ENCODE measurements around the gene TSPAN3. TPM values are rescaled to one million over a fixed set of nuclear protein-coding genes. Genes with fewer than 3 reads are reported as not detected.

The TSPAN3 gene
- 355 and 417 TPM in 2 replicates for total RNA-seq (2014; rRNA removed)
- 146 TPM for polyA plus RNA-seq (2012)

DNA sequence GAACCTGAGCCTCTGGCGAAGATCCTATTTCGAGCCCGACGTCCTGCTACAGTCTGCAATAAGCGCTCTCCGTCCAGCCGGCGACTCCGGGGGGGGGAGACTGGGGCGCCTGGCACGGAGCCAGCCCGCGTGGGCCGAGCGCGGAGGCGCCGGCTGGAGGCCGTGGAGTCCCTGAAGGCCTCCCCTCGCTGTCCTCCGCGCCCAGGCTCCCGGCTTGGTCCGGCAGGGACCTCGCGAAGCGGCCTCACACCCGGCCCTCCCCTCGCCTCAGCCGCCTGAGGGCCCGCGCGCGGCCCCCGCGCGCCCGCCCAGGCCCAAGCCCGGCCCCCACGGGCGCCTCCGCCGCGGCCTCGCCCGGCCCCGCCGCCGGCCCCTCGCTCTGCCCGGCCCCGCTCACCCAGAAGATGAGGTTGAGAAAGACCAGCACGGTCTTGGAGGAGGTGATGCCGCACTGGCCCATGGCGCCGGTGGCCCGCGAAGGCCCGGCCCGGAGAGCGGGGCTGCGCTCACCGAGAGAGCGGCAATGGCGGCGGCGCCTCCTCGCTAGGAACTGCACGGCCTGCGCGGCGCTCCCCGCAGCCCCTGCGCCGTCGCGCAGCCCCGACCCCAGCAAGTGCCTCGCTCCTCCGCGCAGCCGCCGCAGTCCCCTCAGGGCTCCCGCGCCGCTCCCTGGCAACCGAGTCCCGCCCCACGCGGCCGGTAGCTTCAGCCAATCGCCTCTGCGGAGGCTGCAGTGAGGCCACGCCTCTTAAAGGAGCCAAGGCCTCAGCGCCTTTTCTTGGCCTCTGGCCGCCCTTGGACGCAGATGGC is at the start of gene TSPAN3:
Gene TSPAN3 (minus strand): TSS at position 615 of the 810 bp plus-strand sequence. CDS start 155 bp downstream, at position 460.
- peak; percentile 88 for DNase-seq (ENCODE audit: low read depth)

DNA sequence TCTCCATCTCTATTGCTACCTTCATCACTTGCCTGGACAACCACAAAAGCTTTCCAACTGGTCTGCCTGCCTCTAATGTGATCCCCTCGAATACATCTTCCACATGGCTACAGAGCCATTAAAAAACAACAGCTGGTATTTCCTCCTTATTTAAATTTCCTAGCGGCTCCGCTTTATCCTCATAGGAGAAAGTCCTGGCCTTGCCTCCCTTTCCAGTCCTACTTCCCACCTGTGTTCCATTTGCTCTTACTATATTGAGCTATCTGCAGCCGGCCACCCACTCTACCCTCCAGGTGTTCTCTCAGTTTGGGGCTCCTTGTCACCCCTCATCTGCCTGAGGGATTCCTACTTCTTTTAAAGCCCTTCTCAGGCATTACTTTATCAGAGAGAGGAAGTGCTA is 49.7 kb upstream of the TSPAN3 start:
- no peak for DNase-seq (ENCODE audit: low read depth)

DNA sequence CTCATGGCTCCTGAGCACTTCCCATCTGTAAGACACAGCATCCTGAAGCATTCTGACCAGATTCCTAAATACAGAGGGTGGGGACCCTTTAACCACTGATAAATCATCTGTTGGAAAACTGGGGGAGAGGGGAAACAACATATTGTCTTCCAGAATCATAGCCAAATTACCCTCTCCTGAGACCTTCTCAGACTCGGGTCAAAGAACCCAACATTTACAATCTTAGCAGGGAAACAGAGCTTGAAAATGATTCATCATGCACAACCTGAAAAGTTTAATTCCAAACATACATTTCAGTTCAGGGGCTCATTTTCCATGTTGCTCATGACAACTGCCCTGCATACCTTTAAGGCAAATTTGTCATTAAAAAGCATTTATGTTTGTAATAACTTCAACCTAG is 48.5 kb upstream of the TSPAN3 start:
- no peak for DNase-seq (ENCODE audit: low read depth)

DNA sequence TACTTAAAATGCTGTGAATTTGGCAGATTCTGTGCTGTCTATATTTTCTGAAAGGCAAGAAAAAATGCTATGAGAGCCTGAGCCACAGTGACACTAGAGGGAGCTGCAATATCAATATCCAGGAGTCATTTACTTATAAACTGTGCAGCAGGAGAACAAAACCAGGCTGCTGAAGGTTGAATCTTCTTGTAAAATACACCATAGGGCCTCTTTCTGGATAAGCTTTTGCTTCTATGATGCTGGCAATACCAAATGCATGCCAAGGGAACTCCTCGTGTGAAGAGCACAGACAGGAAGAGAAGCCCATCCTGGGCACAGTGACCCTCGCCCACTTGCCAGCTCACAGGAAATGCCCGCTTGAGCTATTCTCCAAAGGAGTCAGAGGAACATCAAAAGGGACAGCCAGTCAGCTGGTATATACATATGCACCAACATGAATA is 48.0 kb upstream of the TSPAN3 start:
- DNase-seq (ENCODE audit: low read depth): peak; percentile 76

DNA sequence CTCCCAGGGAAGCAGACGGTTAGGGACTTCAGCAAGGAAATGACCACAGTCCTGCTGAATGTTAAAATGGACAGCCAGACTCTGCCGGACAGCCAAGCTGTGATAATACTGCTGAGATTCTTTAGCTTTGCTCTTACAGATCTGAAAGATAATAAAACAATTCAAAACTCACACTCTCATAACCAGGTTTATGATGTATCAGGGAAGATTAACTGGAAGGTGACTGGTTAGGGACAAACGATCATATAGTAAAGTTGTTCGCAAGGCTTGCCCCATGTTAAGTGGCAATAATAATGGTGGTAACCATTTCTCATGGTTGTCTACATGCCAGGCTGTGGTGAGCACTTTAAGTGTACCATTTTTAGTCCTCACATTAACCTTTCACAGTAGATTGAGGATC is 44.3 kb upstream of the TSPAN3 start:
- no peak for DNase-seq (ENCODE audit: low read depth)

DNA sequence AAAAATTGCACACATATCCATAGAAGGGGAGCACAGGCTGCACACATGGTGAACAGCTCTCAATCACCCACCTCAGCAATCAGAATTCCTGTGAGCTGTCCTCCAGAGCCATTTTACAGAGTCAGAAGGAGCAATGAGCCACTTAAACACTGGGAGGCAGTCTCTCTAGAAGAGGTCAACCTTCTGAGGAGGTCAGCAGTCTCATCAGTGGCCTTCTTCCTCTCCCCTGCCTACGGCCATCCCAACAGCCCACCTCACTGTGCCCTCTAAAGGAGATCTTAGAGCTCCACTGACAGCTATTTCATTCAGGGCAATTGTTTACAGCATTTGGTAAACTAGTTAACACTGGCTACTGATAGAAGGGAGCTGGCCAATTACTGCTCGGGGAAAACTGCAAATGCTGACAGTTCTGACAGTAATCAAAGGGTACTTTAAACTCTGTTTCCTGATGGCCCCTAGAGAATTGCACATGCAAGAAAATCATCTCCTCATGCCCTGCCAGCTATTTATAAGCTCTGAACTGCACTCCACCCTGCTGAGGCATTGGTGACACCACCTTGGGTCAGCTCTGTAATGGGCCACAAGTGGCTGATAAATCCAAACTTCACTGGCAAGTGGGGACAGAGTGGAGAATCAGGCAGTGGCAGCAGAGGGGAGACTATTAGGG is 42.1 kb upstream of the TSPAN3 start:
- DNase-seq (ENCODE audit: low read depth): no peak

DNA sequence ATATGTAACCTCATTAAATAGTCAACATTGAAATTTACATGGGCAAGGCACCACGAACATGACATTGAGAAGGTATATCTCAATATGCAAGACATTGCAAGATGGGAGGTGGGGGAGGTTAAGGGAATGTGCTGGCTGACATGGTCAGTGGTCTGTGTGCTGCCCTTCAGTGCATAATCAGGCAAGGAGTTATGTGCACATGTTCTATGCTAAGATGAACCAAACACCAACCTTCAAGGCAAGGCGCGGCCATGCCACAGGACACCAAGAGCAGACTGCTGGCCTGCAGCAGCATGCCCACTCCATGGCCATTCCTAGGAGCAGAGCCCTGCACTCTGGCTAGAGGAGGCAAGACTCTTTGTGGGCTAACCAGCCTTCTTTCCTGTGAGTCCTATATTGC is 40.9 kb upstream of the TSPAN3 start:
- DNase-seq (ENCODE audit: low read depth): no peak

DNA sequence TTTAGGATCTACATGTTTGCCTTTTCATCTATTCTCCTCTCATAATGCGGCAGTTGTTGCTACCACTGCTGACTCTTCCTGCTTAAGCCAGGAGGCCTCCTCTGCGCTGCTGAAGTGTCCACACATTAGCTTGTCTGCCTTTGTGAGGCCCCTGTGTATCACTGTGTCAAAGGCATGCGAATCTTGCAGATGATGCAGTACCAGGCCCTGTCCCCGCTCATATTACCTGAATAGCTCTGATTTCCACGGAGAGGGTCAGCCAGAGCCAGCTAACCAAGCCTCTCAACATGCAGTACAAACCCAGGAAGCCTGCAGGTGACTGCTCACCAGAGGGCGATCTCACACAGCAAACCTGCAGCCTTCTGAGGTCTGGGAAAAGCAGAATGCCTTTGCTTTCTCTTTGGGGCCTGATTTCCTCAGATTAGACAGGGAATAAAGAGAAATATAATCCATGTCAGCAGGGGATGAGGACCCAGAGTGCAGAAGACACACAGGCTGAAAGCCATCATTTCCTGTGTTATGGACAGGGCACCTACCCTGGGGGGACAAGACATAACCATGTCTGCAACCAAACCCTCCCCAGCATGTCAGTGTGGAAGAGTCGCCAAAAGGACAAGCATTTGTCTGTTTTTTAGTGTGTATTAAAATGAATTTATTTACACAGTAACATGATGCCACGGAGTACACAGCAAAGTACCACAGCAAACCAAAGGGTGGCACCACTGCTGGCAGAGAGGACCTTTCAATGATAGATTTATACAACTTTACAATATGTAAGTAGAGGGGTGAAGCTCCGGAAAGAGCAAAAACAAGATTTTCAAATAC is 36.8 kb upstream of the TSPAN3 start:
- DNase-seq (ENCODE audit: low read depth): peak; percentile 41

DNA sequence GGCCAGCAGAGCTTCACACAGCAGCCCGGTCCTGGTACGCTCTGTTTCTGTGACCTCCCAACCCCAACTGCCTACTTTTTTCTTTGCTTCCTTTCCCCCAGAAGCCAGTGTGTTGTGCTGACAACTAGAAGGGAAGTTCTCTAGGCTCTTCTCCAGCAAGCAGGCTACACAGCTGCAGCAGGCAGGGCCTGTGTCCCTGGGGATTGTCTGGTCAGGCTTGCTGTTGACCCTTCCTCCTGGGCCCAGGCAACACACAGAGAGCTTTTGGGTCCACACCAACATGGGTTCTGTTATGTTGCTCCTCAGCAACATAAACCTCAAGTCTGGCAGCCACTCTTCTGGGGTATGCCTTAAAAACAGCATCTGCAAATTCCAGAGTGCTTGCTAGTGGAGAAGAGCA is 36.2 kb upstream of the TSPAN3 start:
- DNase-seq (ENCODE audit: low read depth): peak; percentile 25

DNA sequence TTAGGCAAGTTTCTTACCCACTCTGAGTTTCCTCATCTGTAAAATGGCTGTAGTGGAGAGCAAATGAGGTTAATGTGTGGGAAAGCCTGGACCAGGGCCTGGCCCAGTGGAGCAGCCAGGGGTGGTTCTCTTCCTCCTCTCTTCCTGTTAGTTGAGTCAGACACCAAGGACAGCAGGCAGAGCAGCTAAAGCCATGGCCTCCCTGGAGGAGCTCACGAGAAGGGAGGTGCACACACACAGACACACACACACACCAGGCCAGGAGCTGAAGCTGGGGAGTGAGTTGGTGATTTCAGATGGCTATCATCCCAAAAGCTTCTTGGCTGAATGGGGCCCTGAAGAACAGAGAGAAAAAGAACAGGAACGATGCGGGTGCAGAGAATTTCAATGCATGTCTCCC is 33.2 kb upstream of the TSPAN3 start:
- no peak for DNase-seq (ENCODE audit: low read depth)

DNA sequence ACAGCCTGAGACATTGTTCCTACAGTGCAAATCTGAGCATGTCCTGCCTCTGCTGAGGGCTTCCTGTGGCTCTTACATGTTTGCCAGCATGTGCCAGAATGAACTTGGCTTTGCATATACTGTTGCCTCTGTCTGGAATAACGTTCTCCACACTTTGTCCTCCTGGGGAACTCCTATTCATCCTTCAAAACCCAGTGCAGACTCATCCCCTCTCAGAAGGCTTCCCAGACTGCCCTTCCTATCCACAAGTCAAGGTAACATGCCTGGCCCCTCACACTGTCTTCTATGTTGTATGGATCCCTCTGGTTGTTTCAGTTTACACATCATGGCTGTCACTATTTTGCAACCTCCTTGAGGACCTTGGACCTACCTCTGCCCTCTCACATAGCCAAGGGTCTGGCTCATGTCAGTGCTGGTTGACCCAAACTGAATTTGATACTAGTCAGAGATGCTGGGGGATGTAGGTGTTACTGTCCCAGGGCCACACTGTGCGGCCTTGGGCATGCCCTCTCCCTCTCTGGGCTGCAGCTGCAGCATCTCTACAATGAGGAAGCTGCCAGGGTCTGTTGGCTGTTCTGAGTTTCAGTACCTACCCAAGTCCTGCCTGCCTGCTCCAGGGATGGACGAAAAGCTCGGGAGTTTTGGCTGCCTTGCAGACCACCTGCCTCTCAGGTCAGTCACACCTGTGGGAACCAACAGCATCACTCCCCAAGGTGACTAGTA is 29.0 kb upstream of the TSPAN3 start:
- no peak for DNase-seq (ENCODE audit: low read depth)

DNA sequence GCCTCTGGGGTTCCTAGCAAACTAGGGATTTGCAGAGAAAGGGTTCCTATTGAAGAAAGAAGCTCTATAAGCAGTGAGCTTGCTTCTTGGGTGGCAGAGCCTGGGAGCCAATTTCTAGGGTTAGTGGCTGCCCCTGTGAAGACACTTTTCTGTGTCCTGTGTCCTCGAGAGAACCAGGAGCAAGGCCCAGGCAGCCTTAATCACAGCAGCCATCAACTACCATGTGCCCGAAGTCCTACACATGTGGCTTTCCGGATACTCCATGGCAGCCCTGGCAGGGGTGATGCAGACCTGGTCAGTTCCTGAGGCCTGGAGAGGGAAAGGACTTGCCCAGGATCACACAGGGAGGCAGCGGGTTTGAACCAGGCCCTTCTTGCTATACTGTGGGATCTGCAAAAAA is 27.7 kb upstream of the TSPAN3 start:
- no peak for DNase-seq (ENCODE audit: low read depth)

DNA sequence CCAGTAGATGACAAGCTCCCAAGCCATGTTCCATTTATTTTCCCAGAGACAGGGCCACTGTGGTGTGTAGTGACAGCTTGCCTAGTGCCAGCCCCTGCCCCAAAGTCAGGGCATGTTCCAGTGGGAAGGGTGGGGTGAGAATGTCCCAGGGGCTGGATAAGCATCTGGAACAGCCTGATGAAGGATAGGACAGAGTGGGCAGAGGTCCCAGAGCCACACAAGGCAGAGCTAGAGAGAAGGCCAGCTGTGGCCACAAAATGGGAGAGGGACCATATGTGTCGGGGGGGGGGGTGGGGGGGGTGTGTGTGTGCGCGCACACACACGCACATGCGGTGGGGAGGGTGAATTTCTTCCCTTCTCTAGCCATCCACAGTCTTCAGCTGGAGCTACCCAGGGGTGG is 27.0 kb upstream of the TSPAN3 start:
- DNase-seq (ENCODE audit: low read depth): no peak

DNA sequence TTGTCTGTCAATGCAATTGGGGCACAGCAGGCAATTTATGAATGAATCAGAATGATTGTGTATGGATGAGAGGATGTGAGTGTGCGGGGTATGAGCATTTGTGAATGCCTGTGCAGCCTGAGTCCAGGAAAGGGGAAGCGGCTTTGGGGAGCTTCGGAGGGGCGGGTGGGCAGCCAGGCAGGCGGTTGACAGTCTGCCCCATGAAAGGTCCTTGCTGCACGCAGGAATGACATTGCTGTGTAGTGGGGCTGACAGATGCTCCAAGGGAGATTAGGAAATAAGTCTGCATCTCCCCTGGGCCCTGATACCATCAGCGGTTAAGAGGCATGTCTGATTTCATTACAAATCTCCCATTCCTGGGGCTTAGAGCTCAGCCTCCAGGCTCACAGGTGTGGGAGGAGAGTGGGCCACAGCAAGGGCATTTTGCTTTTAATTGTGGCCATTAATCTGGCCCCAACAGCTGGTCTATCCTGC is 26.4 kb upstream of the TSPAN3 start:
- peak; percentile 4 for DNase-seq (ENCODE audit: low read depth)

DNA sequence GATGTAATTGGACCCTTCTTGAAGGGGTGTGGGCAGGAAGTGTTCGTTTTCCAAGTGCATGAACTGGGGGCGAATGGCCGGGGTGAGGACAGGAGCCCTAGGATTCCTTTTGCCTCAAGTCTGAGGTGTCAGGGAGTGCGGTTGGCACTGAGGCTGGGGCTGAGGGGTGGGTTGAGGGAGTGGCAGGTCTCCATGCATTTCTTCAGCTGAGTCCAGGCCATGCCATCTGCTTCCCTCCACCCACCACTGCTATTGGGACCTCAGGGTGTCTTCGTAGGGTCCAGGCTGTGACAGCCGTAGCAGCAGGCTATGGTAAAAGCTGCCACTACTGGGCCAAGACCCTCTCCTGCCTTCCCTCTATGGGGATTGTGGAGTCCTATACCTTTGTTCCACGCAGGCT is 25.6 kb upstream of the TSPAN3 start:
- no peak for DNase-seq (ENCODE audit: low read depth)

DNA sequence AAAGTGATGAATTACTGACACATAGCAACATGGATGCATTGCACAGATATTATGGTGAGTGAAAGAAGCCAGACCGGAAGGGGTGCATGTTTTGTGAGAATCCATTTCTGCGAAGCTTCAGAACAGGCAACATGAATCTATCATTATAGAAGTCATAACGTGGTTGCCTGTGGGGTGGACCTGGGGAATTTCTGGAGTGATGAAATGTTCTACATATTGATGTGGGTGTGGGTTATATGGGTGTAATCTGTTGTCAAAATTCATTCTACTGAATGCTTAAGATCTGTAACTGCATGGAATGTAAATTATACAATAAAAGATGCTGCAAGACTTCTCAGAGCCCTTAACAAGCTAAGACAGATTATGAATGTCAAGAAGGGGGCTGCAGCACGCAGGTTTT is 25.2 kb upstream of the TSPAN3 start:
- no peak for DNase-seq (ENCODE audit: low read depth)

DNA sequence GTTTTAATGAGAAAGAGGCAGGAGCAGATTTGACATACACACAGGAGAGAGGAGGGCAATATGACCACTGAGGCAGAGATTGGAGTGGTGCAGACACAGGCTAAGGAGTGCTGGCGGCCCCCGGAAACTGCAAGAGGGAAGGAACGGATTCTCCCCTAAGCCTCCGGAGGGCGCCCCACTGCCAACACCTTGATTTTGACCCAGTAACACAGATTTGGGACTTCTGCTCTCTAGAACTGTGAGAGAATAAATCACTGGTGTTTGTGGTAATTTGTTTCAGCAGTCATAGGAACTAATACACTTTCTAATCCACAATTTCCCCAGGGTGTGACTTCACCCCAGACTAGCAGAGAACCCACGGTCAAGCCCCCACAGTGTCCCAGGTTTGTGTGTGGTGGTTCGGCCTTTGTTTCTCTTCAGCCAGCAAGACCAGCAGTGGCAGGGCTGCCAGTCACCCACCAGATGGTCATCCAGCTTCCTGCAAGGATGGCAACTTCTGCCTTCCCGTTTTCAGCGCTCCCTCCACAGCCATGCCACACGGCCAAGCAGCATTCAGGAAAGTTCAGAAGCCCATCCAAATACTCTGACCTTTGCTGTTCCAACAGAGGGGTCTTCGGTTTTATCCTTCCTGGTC is 23.6 kb upstream of the TSPAN3 start:
- peak; percentile 6 for DNase-seq (ENCODE audit: low read depth)

DNA sequence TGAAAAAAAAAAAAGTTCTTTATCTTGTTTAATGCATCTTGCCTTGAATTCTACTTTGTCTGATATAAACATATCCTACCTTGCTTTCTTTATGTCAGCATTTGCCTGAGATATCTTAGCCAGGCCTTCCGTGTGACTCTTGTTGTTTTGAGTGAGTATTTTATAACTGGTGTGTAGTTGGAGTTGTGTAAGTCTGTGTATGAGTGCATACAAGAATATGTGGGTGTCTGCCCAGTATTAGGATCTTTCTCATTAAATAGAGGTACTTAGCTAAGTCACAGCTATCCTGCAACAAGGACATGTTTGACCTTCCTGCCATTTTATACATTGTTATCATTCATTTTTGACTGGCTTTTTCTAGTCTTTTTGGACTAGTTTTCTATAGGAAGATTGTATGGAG is 22.5 kb upstream of the TSPAN3 start:
- DNase-seq (ENCODE audit: low read depth): no peak

DNA sequence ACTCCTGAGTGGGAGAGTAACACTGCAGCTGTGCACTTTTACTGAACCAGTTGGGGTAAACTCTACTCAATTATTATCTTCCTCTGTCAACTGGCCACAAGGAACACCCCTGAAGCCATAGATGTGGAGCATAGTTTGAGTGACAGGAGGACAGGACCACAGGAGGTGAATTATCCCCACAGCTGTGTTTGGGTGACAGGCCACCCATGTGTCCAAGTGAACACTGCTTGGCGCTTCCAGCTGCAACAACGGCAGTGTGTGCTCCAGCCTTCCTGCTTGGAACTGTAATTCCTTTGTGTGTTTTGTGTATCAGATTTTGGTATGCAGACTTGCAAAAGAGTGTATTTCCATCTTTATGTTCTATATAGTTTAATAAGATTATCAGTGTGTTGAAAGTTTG is 20.2 kb upstream of the TSPAN3 start:
- DNase-seq (ENCODE audit: low read depth): no peak

DNA sequence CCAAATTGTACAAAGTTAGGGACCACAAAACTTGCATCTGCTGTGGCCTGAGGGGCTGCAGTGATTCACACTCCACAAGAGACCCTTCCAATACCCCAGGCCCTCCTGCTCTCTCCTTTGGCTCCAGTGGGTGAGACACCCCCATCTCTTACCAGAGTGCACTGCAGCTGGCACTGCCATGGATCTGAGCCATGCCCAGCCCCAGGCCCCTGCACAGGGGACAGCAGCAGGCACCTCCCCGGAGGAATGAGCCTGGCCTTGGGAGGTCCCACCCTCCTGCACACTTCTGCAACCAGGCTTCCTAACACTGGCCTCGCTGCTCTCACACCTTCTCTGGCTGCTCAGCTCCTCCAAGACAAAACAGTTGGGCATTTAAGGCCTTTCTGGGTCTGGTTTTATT is 16.3 kb upstream of the TSPAN3 start:
- no peak for DNase-seq (ENCODE audit: low read depth)

DNA sequence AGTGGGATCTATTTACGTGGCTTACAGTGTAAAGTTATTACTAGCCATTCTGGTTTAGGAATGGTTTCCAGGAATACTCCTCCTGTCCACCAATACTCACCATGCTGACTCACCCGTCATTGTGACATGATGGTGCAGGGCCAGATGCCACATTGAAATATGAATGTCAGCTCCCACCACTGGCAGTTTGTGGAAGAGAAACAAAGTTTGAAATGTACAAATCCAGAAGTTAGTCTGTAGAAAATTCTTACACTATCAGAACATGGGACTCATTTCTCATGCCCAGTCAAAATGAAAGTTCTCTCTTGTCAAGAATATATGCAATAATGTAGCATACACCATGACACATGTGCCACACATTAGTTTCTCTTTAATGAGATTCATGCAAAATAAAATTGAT is 14.4 kb upstream of the TSPAN3 start:
- peak; percentile 87 for DNase-seq (ENCODE audit: low read depth)
